HepG2 (cell line): ENCODE data around the gene ACER3. TPM values are rescaled to one million over a fixed set of nuclear protein-coding genes. Genes with fewer than 3 reads are reported as not detected.

ENCODE experiments used
- ATF7 ChIP-seq, 2 experiments: fragments of 450-650 bp in 1 of 2; sonication (generic) in 1 of 2; formaldehyde crosslinking in 1 of 2; IDR thresholded peaks; 2 replicates each; pipeline versions ENCODE4 v1.4.0 to v1.6.1; 2016 to 2020; ENCODE audit warnings: antibody characterized with exemption in 1 of 2, mild to moderate bottlenecking in 1 of 2, missing genetic modification reagents in 1 of 2
- CREB1 ChIP-seq, 2 experiments: fragments of 450-650 bp in 1 of 2; IDR thresholded peaks; 2 replicates each; pipeline ENCODE4 v1.6.1; 2016 to 2017; ENCODE audit warnings: control low read depth in 1 of 2, mild to moderate bottlenecking in 1 of 2, missing compliant biosample characterization in 1 of 2, missing genetic modification characterization in 1 of 2
- MAF1 ChIP-seq: sonication (generic); formaldehyde crosslinking; IDR thresholded peaks from 2 replicates; pipeline ENCODE4 v1.5.0; 2020; ENCODE audit warnings: missing genetic modification reagents, borderline replicate concordance
- NR2F2 ChIP-seq: IDR thresholded peaks from 2 replicates; pipeline ENCODE4 v1.6.1; 2012; ENCODE audit warnings: low read depth, inconsistent platforms, borderline replicate concordance
- RAD21 ChIP-seq: fragments of 450-650 bp; formaldehyde crosslinking; IDR thresholded peaks from 2 replicates; pipeline ENCODE4 v1.5.0; 2020; ENCODE audit warnings: mild to moderate bottlenecking
- polyA plus RNA-seq, 8 experiments: library from polyadenylated mRNA; depleted of rRNA in 3 of 8; stranded (reverse) in 7 of 8; unstranded in 1 of 8; fragments of >200 nt; fragmentation: Illumina TruSeq in 4 of 8; extraction: Trizol in 4 of 8; gene quantifications; 2 replicates each; pipeline versions ENCODE4 v1.2.1 to v1.2.3, GENCODE V29; 2011 to 2016; ENCODE audit warnings: low read depth in 4 of 8, missing spikeins in 1 of 8, mixed read lengths in 1 of 8; ENCODE audit not compliant: insufficient read depth in 1 of 8
- total RNA-seq, 5 experiments: library from RNA; depleted of rRNA; stranded (reverse); fragments of >200 nt; fragmentation: Illumina TruSeq; extraction: Trizol; gene quantifications; 2 replicates each; pipeline ENCODE4 v1.2.3, GENCODE V29; 2016; ENCODE audit warnings: low read depth in 1 of 5
- TF ChIP-seq, protein P1 (sequence below): sonication (generic); formaldehyde crosslinking; IDR thresholded peaks from 2 replicates; pipeline ENCODE4 v1.4.0; 2020; ENCODE audit warnings: missing genetic modification reagents
- TF ChIP-seq, protein P2 (sequence below): sonication (generic); formaldehyde crosslinking; IDR thresholded peaks from 2 replicates; pipeline ENCODE4 v1.4.0; 2020; ENCODE audit warnings: mild to moderate bottlenecking, missing genetic modification reagents, borderline replicate concordance

The ACER3 gene
- total and polyA plus RNA-seq, 2 of the 13 experiments (the other 11 are each of a cell fraction or from before 2014, with no cell fraction given), result 6.0 to 9.8 TPM

DNA sequence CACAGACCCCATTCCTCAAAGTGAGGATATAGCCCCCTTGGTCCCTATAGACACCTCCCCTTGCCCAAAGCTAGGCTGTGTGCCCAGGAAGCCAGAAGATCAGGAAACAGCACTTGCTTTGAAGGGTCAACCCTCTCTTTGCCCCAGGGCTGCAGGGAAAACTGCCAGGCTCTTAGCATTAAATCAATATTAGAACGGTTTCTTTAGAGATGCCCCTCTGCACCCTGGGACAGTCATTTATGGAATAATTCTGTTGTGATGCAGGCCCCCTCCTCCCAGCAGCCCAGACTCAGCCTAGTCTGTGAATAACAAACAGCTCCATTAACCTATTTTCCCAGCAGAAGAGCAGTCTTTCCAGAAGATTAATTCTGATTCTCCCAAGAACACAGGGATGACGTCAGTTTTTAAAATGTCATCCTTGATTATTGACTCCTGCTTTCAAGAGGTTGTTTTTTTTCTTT lies 194.4 kb downstream of the ACER3 start (continued):
- TF ChIP-seq ATF7 (IDR thresholded peaks at IDR 0.05) (peak; percentile 95), ATF7 (CRISPR knock-in tag; IDR thresholded peaks at IDR 0.05) (no peak), NR2F2 (no peak), RAD21 (no peak), CREB1 (IDR thresholded peaks at IDR 0.05) (peak; percentile 70), CREB1 (CRISPR knock-in tag; IDR thresholded peaks at IDR 0.05) (no peak), MAF1 (CRISPR knock-in tag) (no peak)
- TF ChIP-seq, protein P1, sequence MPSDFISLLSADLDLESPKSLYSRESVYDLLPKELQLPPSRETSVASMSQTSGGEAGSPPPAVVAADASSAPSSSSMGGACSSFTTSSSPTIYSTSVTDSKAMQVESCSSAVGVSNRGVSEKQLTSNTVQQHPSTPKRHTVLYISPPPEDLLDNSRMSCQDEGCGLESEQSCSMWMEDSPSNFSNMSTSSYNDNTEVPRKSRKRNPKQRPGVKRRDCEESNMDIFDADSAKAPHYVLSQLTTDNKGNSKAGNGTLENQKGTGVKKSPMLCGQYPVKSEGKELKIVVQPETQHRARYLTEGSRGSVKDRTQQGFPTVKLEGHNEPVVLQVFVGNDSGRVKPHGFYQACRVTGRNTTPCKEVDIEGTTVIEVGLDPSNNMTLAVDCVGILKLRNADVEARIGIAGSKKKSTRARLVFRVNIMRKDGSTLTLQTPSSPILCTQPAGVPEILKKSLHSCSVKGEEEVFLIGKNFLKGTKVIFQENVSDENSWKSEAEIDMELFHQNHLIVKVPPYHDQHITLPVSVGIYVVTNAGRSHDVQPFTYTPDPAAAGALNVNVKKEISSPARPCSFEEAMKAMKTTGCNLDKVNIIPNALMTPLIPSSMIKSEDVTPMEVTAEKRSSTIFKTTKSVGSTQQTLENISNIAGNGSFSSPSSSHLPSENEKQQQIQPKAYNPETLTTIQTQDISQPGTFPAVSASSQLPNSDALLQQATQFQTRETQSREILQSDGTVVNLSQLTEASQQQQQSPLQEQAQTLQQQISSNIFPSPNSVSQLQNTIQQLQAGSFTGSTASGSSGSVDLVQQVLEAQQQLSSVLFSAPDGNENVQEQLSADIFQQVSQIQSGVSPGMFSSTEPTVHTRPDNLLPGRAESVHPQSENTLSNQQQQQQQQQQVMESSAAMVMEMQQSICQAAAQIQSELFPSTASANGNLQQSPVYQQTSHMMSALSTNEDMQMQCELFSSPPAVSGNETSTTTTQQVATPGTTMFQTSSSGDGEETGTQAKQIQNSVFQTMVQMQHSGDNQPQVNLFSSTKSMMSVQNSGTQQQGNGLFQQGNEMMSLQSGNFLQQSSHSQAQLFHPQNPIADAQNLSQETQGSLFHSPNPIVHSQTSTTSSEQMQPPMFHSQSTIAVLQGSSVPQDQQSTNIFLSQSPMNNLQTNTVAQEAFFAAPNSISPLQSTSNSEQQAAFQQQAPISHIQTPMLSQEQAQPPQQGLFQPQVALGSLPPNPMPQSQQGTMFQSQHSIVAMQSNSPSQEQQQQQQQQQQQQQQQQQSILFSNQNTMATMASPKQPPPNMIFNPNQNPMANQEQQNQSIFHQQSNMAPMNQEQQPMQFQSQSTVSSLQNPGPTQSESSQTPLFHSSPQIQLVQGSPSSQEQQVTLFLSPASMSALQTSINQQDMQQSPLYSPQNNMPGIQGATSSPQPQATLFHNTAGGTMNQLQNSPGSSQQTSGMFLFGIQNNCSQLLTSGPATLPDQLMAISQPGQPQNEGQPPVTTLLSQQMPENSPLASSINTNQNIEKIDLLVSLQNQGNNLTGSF (CRISPR knock-in tag), result no peak
- TF ChIP-seq, protein P2, sequence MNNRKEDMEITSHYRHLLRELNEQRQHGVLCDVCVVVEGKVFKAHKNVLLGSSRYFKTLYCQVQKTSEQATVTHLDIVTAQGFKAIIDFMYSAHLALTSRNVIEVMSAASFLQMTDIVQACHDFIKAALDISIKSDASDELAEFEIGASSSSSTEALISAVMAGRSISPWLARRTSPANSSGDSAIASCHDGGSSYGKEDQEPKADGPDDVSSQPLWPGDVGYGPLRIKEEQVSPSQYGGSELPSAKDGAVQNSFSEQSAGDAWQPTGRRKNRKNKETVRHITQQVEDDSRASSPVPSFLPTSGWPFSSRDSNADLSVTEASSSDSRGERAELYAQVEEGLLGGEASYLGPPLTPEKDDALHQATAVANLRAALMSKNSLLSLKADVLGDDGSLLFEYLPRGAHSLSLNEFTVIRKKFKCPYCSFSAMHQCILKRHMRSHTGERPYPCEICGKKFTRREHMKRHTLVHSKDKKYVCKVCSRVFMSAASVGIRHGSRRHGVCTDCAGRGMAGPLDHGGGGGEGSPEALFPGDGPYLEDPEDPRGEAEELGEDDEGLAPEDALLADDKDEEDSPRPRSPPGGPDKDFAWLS, result no peak
- TF ChIP-seq, all 625 proteins: peak for 2
